GM20000 (cell line): ENCODE results near the gene PHF10.

Experiments
- DNase-seq: peaks from one replicate; pipeline ENCODE4 v3.0.0; 2012; ENCODE audit warnings: low spot score
- TF ChIP-seq, protein P1 (sequence below): IDR thresholded peaks from 2 replicates; pipeline ENCODE4 v1.5.1; 2012; ENCODE audit warnings: mild to moderate bottlenecking, control low read depth; ENCODE audit errors: extremely low read depth, missing control alignments

PHF10 gene

DNA sequence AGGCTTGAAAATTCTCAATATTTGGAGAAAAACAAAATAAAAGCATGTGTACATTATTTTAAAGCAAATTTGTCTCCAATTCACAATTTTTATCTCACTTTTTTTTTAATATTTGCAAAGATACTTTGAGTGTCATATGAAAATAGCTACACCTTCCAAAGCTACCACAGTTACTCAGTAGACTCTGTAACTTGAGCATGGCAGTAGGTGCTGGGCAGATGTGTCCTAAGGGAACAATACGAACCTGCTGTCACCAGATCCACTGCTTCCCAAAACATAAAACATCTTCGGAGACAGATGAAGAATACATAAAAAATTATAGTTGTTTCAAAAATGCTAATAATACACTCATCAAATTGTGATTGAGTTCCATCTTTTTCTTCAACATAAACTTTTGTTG lies 33.0 kb downstream of the PHF10 start:
- TF ChIP-seq, protein P1, sequence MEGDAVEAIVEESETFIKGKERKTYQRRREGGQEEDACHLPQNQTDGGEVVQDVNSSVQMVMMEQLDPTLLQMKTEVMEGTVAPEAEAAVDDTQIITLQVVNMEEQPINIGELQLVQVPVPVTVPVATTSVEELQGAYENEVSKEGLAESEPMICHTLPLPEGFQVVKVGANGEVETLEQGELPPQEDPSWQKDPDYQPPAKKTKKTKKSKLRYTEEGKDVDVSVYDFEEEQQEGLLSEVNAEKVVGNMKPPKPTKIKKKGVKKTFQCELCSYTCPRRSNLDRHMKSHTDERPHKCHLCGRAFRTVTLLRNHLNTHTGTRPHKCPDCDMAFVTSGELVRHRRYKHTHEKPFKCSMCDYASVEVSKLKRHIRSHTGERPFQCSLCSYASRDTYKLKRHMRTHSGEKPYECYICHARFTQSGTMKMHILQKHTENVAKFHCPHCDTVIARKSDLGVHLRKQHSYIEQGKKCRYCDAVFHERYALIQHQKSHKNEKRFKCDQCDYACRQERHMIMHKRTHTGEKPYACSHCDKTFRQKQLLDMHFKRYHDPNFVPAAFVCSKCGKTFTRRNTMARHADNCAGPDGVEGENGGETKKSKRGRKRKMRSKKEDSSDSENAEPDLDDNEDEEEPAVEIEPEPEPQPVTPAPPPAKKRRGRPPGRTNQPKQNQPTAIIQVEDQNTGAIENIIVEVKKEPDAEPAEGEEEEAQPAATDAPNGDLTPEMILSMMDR: no peak
- DNase-seq: no peak

DNA sequence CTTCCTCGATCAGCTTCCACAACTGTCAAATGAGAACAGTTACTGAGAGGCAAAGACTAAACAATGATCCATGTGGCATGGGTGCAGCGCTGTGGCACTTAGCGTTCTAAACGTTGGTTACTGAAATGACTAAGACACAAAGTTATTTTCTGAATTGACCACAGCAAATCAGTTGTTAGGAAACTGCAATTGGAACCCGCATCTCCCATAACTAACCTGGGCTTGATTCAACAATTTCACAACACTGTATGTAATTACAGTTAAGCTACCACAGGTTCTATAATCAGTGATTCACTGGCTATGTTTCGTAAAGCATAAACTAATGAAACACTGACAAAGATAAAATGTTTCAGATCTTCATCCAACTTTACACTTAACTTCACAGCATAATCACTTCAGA lies 35.0 kb downstream of the PHF10 start:
- TF ChIP-seq, protein P1: no peak
- DNase-seq: no peak

DNA sequence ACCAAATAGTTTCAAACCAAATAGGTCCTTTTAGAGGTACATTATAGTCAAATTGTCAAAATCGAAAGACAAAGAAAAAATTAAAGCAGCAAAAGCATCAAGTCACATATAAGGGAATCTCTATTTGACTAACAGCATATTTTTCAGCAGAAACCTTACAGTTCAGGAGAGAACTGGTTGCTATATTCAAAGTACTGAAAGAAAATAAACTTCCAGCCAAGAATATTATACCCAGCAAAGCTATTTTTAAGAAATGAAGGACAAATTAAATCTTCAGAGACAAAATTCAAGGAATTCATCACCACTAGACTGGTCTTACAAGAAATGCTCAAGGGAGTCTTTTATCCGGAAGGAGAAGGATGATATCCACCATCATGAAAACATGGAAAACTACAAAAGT lies 38.4 kb downstream of the PHF10 start:
- no peak for DNase-seq
- TF ChIP-seq, protein P1: no peak

DNA sequence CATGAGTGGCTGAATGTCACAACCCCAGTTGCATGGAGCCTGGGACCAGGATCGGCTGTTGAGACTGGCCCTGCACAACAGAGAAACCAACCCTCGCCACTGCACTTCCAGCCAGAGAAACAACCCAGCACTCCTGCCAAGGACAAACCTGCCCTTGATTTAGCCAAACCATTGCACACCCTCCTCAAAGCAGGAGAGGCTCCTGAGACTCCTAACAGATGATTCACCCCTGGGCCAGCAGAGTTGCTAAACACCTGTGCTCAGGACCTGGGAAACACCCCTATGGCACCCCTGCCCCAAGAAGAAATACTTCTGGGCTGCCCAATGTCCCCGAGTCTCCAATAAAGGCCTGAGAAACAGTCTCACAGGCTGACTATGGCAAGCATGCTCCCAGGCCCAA lies 40.2 kb downstream of the PHF10 start:
- TF ChIP-seq, protein P1: no peak
- DNase-seq: no peak

DNA sequence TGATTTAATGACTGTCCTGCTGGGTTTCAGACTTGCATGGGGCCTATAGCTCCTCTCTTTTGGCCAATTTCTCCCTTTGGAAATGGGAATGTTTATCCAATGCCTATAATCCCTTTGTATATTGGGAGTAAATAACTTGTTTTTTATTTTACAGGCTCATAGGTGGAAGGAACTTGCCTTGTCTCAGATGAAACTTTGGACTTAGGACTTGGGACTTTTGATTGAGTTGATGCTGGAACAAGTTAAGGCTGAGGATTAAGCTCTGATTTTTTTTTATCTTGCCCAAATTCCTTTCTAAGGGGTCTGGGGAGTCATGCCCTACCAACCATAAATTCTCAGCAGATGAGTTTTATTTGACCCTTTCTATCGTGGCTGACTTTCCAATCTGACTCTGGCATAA lies 46.0 kb downstream of the PHF10 start:
- no peak for DNase-seq
- TF ChIP-seq, protein P1: no peak

DNA sequence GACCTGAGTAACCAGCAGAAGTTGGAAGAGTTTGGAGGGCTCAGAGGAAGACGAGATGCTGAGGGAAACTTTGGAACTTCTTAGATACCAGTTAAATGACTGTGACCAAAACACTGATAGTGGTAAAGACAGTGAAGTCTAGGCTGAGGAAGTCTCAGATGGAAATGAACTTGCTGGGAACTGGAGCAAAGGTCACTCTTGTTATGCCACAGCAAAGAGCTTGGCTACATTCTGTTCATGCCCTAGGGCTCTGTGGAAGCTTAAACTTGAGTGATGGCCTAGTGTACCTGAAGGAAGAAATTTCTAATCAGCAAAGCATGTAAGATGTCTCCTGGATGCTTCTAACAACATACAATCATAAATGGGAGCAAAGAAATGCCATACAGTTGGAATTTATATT lies 47.2 kb downstream of the PHF10 start:
- DNase-seq: no peak
- TF ChIP-seq, protein P1: no peak

DNA sequence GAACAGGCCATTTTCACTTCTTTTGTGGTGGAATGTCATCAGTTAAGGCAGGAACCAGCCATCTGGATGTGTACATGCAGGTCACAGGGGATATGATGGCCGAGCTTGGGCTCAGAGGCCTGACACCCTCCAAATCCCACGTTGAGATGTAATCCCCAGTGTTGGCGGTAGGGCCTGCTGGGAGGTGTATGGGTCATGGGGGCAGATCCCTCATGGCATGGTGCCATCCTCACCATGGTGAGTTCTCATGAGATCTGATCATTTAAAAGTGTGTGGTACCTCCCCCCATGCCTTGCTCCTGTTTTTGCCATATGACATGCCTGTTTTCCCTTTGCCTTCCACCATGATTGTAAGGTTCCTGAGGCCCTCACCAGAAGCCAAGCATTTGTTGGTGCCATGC lies 49.3 kb downstream of the PHF10 start:
- TF ChIP-seq, protein P1: no peak
- DNase-seq: no peak
